GM18909 (cell line): ENCODE measurements around the gene MRPL21.

Experiments
- ATAC-seq: cut with Tn5 transposase; IDR thresholded peaks from one replicate; pipeline ENCODE4 v1.9.1; 2021; ENCODE audit warnings: mild to moderate bottlenecking; ENCODE audit not compliant: unreplicated experiment, poor library complexity

Gene MRPL21

GRCh38 chr11:68843703-68844312 lies 59.8 kb downstream of the MRPL21 start:
- peak; percentile 48 for ATAC-seq

GRCh38 chr11:68843052-68843561 lies 60.5 kb downstream of the MRPL21 start:
- ATAC-seq: no peak

GRCh38 chr11:68842427-68843051 lies 61.1 kb downstream of the MRPL21 start:
- no peak for ATAC-seq

GRCh38 chr11:68841718-68842426 lies 61.8 kb downstream of the MRPL21 start, which contains the start of gene CPT1A:
Gene CPT1A (minus strand): TSS chr11:68841916. CDS start chr11:68815474, 26,442 bp downstream.
- peak; percentile 26 for ATAC-seq
